Ectodermal cell (in vitro differentiated cells): ENCODE data around the gene USP24.

ENCODE experiments used
- H3K27ac ChIP-seq: 2 replicates; pipeline ENCODE4 v1.7.0; 2013; ENCODE audit warnings: mild to moderate bottlenecking, low read depth, low read length; ENCODE audit not compliant: insufficient read depth, poor library complexity, severe bottlenecking
- H3K27me3 ChIP-seq: 2 replicates; pipeline ENCODE4 v1.7.0; 2013; ENCODE audit warnings: mild to moderate bottlenecking, low read length; ENCODE audit not compliant: insufficient read depth, control insufficient read depth, poor library complexity, severe bottlenecking
- H3K36me3 ChIP-seq: one replicate; pipeline ENCODE4 v1.7.0; 2013; ENCODE audit warnings: low read length; ENCODE audit not compliant: control insufficient read depth, insufficient read depth
- H3K4me1 ChIP-seq: one replicate; pipeline ENCODE4 v1.7.0; 2013; ENCODE audit warnings: low read length; ENCODE audit not compliant: control insufficient read depth, insufficient read depth
- H3K4me3 ChIP-seq: 2 replicates; pipeline ENCODE4 v1.7.0; 2013; ENCODE audit warnings: low read depth, low read length, control low read depth; ENCODE audit not compliant: insufficient read depth
- H3K9me3 ChIP-seq: 2 replicates; pipeline ENCODE4 v1.7.0; 2013; ENCODE audit warnings: mild to moderate bottlenecking, low read length, moderate library complexity; ENCODE audit not compliant: control insufficient read depth
- WGBS, 2 experiments: methylation state at CpG; one replicate each; pipeline ENCODE4 v1.1.7; 2013; ENCODE audit warnings: missing lambda C conversion rate in 2 of 2; 5-methylcytosine and 5-hydroxymethylcytosine counted together

The USP24 gene

GRCh38 chr1:55148676-55149075 lies 66.5 kb downstream of the USP24 start:
- peaks cover 20% of the 10 kb centered on the region for H3K36me3 ChIP-seq

GRCh38 chr1:55147524-55147923 lies 67.6 kb downstream of the USP24 start:
- Histone ChIP-seq H3K4me1 (no peaks in the 10 kb centered on the region), H3K27ac (no peak overlapping the region), H3K9me3 (no peaks in the 10 kb centered on the region), H3K4me3 (no peak overlapping the region), H3K36me3 (peaks cover 25% of the 10 kb centered on the region), H3K27me3 (no peaks in the 10 kb centered on the region)
- 97 to 98% methylated on average over 8 of the region's 8 CpGs for WGBS, 2 experiments

More at GRCh38 chr1:55148676-55149075, 66.5 kb downstream of the USP24 start:
- Histone ChIP-seq H3K4me1 (no peaks in the 10 kb centered on the region), H3K4me3 (no peak overlapping the region), H3K27me3 (no peaks in the 10 kb centered on the region), H3K27ac (no peak overlapping the region), H3K9me3 (no peaks in the 10 kb centered on the region)

- 90 to 98% methylated on average over 2 of the region's 2 CpGs for WGBS, 2 experiments
- Histone ChIP-seq H3K4me1 (no peaks in the 10 kb centered on the region), H3K36me3 (peaks cover 28% of the 10 kb centered on the region), H3K4me3 (no peak overlapping the region), H3K27me3 (no peaks in the 10 kb centered on the region), H3K27ac (no peak overlapping the region), H3K9me3 (no peaks in the 10 kb centered on the region)
Observed at GRCh38 chr1:55146781-55147180, 68.4 kb downstream of the USP24 start.

- Histone ChIP-seq H3K9me3 (no peaks in the 10 kb centered on the region), H3K36me3 (peaks cover 32% of the 10 kb centered on the region), H3K27me3 (no peaks in the 10 kb centered on the region), H3K4me3 (no peak overlapping the region), H3K27ac (no peak overlapping the region), H3K4me1 (no peaks in the 10 kb centered on the region)
- WGBS, 2 experiments: 90 to 98% methylated on average over 1 to 6 of the region's 6 CpGs
Observed at GRCh38 chr1:55144886-55145285, 70.3 kb downstream of the USP24 start.

GRCh38 chr1:55143684-55144083 lies 71.5 kb downstream of the USP24 start:
- H3K4me1 ChIP-seq: no peaks in the 10 kb centered on the region
- H3K27ac ChIP-seq: no peak overlapping the region
- no peaks in the 10 kb centered on the region for H3K27me3 ChIP-seq
- peaks cover 32% of the 10 kb centered on the region for H3K36me3 ChIP-seq
- no peaks in the 10 kb centered on the region for H3K9me3 ChIP-seq
- 87 to 93% methylated on average over 3 of the region's 3 CpGs for WGBS, 2 experiments
- no peak overlapping the region for H3K4me3 ChIP-seq

- no peaks in the 10 kb centered on the region for H3K4me1 ChIP-seq
- 88 to 100% methylated on average over 1 of the region's 1 CpG for WGBS, 2 experiments
- H3K36me3 ChIP-seq: peaks cover 51% of the 10 kb centered on the region
- H3K4me3 ChIP-seq: no peak overlapping the region
- no peaks in the 10 kb centered on the region for H3K9me3 ChIP-seq
- no peaks in the 10 kb centered on the region for H3K27me3 ChIP-seq
- H3K27ac ChIP-seq: no peak overlapping the region
Observed at GRCh38 chr1:55141295-55141893, 73.8 kb downstream of the USP24 start.

- no peaks in the 10 kb centered on the region for H3K27me3 ChIP-seq
- H3K9me3 ChIP-seq: no peaks in the 10 kb centered on the region
- peaks cover 47% of the 10 kb centered on the region for H3K36me3 ChIP-seq
- no peak overlapping the region for H3K27ac ChIP-seq
- WGBS, 2 experiments: 17 to 24% methylated on average over 3 of the region's 3 CpGs
- no peaks in the 10 kb centered on the region for H3K4me1 ChIP-seq
- no peak overlapping the region for H3K4me3 ChIP-seq
Observed at GRCh38 chr1:55140546-55140983, 74.6 kb downstream of the USP24 start.

GRCh38 chr1:55140137-55140536 lies 75.0 kb downstream of the USP24 start:
- H3K27ac ChIP-seq: no peak overlapping the region
- H3K4me3 ChIP-seq: no peak overlapping the region
- WGBS, 2 experiments: 100% methylated on average over 2 of the region's 2 CpGs; no CpG with 5 or more reads in 1 of the 2 experiments
- H3K27me3 ChIP-seq: no peaks in the 10 kb centered on the region
- H3K9me3 ChIP-seq: no peaks in the 10 kb centered on the region
- H3K36me3 ChIP-seq: peaks cover 43% of the 10 kb centered on the region
- H3K4me1 ChIP-seq: no peaks in the 10 kb centered on the region

- Histone ChIP-seq H3K27me3 (no peaks in the 10 kb centered on the region), H3K27ac (no peak overlapping the region), H3K36me3 (peaks cover 40% of the 10 kb centered on the region), H3K4me1 (no peaks in the 10 kb centered on the region), H3K9me3 (no peaks in the 10 kb centered on the region), H3K4me3 (no peak overlapping the region)
- 85 to 100% methylated on average over 1 of the region's 2 CpGs for WGBS, 2 experiments
Observed at GRCh38 chr1:55138823-55139222, 76.3 kb downstream of the USP24 start.

GRCh38 chr1:55134152-55134808 lies 80.9 kb downstream of the USP24 start:
- no peak overlapping the region for H3K27ac ChIP-seq
- no peaks in the 10 kb centered on the region for H3K27me3 ChIP-seq
- no peak overlapping the region for H3K4me3 ChIP-seq
- no peaks in the 10 kb centered on the region for H3K9me3 ChIP-seq
- peaks cover 39% of the 10 kb centered on the region for H3K36me3 ChIP-seq
- WGBS, 2 experiments: 95% methylated on average over 7 of the region's 7 CpGs
- no peaks in the 10 kb centered on the region for H3K4me1 ChIP-seq
